ENCODE results near the gene ELAPOR1. TPM values are rescaled to one million over a fixed set of nuclear protein-coding genes. Genes with fewer than 3 reads are reported as not detected.

The ELAPOR1 gene
- total and polyA plus RNA-seq, 2 of the 4 experiments (the other 2 are of a cell fraction) = 0.54 to 1.6 TPM

- no peaks in the 10 kb centered on the region for H3K9me1 ChIP-seq (ENCODE audit: insufficient read depth, low read length)
- ATAC-seq (ENCODE audit: low read depth) = no peak
- no peak overlapping the region for H3K18ac ChIP-seq (ENCODE audit: low read depth, low read length)
- no peak overlapping the region for H3K14ac ChIP-seq (replicated peaks; ENCODE audit: low read depth, low read length)
- no peak overlapping the region for H2BK120ac ChIP-seq (ENCODE audit: low read depth, low read length)
- ChIA-PET POLR2A (ENCODE audit: unreplicated experiment) (no interaction called here), CTCF (interaction anchor here (1.0 kb wide), 1 partner anchor 22 kb away, joined by 3 read pairs; no protein-coding TSS in a partner anchor)
- H3K27ac ChIP-seq (ENCODE audit: insufficient read depth, low read length) = no peak overlapping the region
- H4K20me1 ChIP-seq (ENCODE audit: insufficient read depth, low read length) = no peaks in the 10 kb centered on the region
- no peak overlapping the region for H3K4me3 ChIP-seq (ENCODE audit: insufficient read depth, low read depth, low read length)
- no peaks in the 10 kb centered on the region for H3K36me3 ChIP-seq (ENCODE audit: control insufficient read depth, insufficient read depth, low read length)
- DNase-seq = no peak
- H2AFZ ChIP-seq (replicated peaks; ENCODE audit: low read length, poor library complexity) = no peak overlapping the region
- no peaks in the 10 kb centered on the region for H3K4me1 ChIP-seq (ENCODE audit: control insufficient read depth, insufficient read depth, low read length)
- H3K4me2 ChIP-seq (ENCODE audit: low read depth, low read length) = no peak overlapping the region
- H4K5ac ChIP-seq (ENCODE audit: low read depth, low read length) = no peak overlapping the region
- in situ Hi-C loops (cut with MboI; ENCODE audit: low sequenced_read_pairs) = no loop called here
- no CpG with 5 or more reads among the region's 2 CpGs for WGBS, 2 experiments (ENCODE audit: extremely low coverage in 2 of 2, insufficient read length in 1 of 2)
- no peak overlapping the region for H4K91ac ChIP-seq (ENCODE audit: insufficient read depth, low read depth, low read length)
- no peak overlapping the region for H3K9ac ChIP-seq (ENCODE audit: low read depth, low read length)
- no peak overlapping the region for H3K4ac ChIP-seq (ENCODE audit: low read depth, low read length)
- TF ChIP-seq CHD1 (IDR thresholded peaks at IDR 0.05; ENCODE audit: low read depth, low read length) (no peak), MAZ (IDR thresholded peaks at IDR 0.05; ENCODE audit: borderline replicate concordance, low read depth, low read length) (no peak), MXI1 (IDR thresholded peaks at IDR 0.05; ENCODE audit: borderline replicate concordance, low read depth, low read length) (no peak), FOS (IDR thresholded peaks at IDR 0.05; ENCODE audit: low read depth, low read length) (no peak), CTCF (conservative IDR thresholded peaks at IDR 0.05; ENCODE audit: low read depth, low read length) (no peak), POLR2A (IDR thresholded peaks at IDR 0.05; ENCODE audit: low read depth, low read length) (no peak), CEBPB (IDR thresholded peaks at IDR 0.05; ENCODE audit: low read depth, low read length) (no peak), SMC3 (IDR thresholded peaks at IDR 0.05; ENCODE audit: low read depth, low read length) (no peak), RCOR1 (IDR thresholded peaks at IDR 0.05; ENCODE audit: insufficient replicate concordance, low read length) (no peak), RAD21 (IDR thresholded peaks at IDR 0.05; ENCODE audit: low read length) (no peak), RFX5 (IDR thresholded peaks at IDR 0.05; ENCODE audit: low read depth, low read length) (no peak), USF2 (IDR thresholded peaks at IDR 0.05; ENCODE audit: low read depth, low read length) (no peak), NFE2L2 (IDR thresholded peaks at IDR 0.05; ENCODE audit: low read depth, low read length) (no peak), BHLHE40 (IDR thresholded peaks at IDR 0.05; ENCODE audit: low read depth, low read length) (no peak)
- no peak overlapping the region for H4K8ac ChIP-seq (ENCODE audit: low read depth in 2 of 2, low read length in 2 of 2)
- intact Hi-C loops (cut with micrococcal nuclease) = no loop called here
- no peak overlapping the region for H2AK9ac ChIP-seq (replicated peaks; ENCODE audit: low read depth, low read length, poor library complexity)
- H3K9me3 ChIP-seq (ENCODE audit: control insufficient read depth, insufficient read depth, low read length) = no peaks in the 10 kb centered on the region
- no peak overlapping the region for H2AK5ac ChIP-seq (ENCODE audit: low read depth, low read length)
- H2BK15ac ChIP-seq (ENCODE audit: low read depth, low read length) = no peak overlapping the region
- H2BK5ac ChIP-seq (ENCODE audit: low read depth, low read length, poor library complexity, severe bottlenecking) = no peak overlapping the region
- no peaks in the 10 kb centered on the region for H3K79me1 ChIP-seq (ENCODE audit: low read depth in 1 of 2, low read length in 2 of 2)
- H3K23ac ChIP-seq (ENCODE audit: low read depth, low read length) = no peak overlapping the region
- no peaks in the 10 kb centered on the region for H3K27me3 ChIP-seq (ENCODE audit: control insufficient read depth, insufficient read depth, low read length)
- dilution Hi-C loops (cut with HindIII; ENCODE audit: low sequenced_read_pairs, unreplicated experiment) = no loop called here
- BruUV-seq (replicated peaks) = no TSS peak
- H2BK20ac ChIP-seq (ENCODE audit: low read depth, low read length) = no peak overlapping the region
- H3K56ac ChIP-seq (ENCODE audit: extremely low read depth, insufficient read depth, low read length) = no peak overlapping the region
These were observed 19.9 kb downstream of the ELAPOR1 start for GRCh38 chr1:109133815-109134214.

Data from IMR-90 (cell line).